HG02852 (cell line): Measurements from ENCODE around the gene MRPL24.
"Not testable (repeated sequence)": the region's sequence is repeated elsewhere in the genome, so short reads cannot be mapped to it uniquely, and the experiment has no call there.

Experiments used
- ATAC-seq: cut with Tn5 transposase; IDR thresholded peaks from one replicate; pipeline ENCODE4 v1.9.1; 2021; ENCODE audit warnings: mild to moderate bottlenecking, moderate library complexity; ENCODE audit not compliant: unreplicated experiment

The MRPL24 gene

DNA sequence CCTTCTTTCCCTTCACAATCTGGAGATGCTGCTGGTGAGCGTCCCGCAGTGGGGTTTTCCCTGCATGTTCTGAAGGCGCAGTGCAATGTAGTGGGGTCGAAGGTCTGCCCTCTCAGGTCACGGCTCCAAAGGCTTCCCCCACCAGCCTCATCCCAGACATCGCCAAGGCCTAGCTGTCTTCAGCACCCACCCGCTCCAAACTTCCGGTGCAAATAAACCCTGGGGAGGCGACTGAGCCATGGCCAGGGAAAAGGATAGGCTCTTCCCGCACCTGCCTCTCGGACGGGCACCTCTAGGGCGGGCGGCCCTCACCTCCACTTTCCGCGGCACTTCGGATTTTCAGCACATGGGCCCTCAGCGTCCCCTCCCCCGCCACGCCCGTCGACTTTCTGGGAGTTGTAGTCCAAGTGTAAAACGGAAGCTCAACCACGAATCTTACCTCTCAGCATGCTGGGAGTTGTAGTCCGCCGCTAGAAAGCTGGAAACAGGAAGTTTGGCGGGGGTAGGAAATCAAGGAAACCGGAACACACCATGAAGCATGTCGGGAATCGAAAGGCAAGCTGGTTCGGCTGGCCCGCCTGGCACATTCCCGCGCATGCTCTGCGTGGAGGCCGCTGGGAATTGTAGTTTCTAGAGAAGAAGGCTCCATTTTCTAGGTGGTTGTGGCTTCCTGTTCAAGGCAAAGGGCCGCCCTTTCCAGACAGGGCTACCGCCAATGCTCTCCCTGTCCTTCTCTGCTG, at the start of gene MRPL24:
Gene MRPL24, minus strand, starts transcription at position 348 of the 740 bp plus-strand sequence. CDS start 2,384 bp downstream, outside the sequence.
- ATAC-seq: peak; percentile 81

- ATAC-seq: no peak
Observed at GRCh38 chr1:156789621-156790318, 48.9 kb upstream of the MRPL24 start.

DNA sequence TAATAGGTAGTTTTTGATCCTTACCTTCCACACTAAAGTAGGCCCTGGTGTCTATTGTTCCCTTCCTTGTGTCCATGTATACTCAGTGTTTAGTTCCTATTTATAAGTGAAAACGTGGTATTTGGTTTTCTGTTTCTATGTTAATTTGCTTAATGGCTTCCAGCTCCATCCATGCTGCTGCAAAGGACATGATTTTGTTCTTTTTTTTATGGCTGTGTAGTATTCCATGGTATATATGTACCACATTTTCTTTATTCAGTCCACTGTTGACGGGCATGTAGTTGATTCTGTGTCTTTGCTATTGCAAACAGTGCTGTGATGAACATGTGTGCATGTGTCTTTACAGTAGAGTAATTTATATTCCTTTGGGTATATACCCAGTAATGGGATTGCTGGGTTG, 47.2 kb upstream of the MRPL24 start:
- ATAC-seq: no peak

- no peak for ATAC-seq
Observed at GRCh38 chr1:156786640-156787039, 45.8 kb upstream of the MRPL24 start.

- no peak for ATAC-seq
Observed at GRCh38 chr1:156785458-156785857, 44.6 kb upstream of the MRPL24 start.

DNA sequence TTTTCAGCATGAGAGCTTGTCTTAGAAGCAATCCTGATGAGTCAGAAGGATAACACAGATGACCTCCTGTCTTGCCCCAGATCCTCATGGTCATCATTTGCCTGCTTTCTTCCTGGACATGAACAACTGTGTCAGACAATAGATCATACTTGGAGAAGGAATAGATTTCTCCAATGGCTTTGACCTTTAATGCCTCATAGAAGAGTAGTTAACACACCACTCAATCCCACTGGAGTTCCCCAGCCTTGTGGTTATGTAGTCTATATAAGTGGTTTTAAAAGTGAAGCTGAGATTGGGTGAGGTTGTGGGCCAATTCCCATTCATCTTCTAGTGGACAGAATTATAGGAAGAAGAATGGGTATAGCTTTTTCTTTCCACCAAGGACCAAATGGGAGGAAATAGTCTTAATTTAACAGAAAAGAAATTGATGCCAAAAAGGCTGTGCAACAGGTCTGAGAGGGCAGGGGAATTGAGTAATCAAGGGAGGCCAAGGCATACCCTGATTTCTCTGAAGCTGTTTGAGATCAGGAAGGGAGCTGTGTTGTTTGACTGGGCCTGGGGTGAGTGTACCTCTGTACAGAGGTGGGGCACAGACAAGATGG, 40.8 kb upstream of the MRPL24 start:
- no peak for ATAC-seq

DNA sequence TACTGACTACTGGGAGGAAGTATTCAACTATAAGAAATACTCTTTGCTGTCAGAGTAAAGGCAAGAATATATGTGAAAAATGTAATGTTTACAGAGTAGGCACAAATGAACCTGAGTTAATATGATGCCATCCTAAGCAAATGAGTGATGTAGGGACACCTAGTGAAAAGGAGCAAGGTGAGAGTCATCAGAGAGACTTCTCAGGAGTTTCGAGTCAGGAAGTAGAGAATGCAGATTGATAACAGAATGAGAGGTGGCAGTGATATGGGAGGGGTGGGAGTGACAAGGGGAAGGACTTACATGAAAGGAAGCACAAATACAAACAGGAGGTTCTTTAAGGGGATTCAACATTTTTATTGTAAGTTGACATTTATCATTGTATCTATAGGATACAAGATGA, 36.7 kb upstream of the MRPL24 start:
- no peak for ATAC-seq

DNA sequence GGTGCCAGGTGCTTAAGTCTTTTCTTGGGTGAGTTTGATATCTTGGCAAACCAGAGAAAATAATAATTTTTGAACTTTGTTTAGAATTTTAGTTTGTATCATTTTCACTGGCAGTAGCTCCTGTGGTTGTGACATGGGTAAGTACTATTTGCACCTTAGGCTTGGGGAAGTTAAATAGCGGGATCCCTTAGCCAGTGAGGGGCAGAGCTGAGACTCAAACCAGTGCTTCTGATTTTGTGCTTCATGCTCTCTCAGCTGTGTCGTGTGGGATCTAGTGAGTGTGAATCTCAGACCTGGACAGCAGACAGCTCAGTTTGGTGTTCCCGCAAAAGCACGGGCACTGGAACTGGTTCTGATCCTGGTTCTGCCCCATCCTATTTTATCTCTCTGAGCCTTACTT, 36.1 kb upstream of the MRPL24 start:
- no peak for ATAC-seq

DNA sequence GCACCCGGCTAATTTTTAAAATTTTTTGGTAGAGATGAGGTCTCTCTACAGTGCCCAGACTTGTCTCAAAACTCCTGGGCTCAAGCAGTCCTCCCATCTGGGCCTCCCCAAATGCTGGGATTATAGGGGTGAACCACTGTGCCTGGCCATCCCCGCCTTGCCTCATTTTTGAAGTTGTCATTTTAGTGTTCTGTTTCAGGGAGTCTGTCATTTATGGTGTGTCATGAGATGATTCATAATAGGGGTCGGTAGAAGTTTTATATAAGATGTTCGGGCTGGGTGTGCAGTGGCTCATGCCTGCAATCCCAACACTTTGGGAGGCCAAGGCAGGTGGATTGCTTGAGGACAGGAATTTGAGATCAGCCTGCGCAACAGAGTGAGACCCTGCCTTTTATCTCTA, 34.9 kb upstream of the MRPL24 start:
- no peak for ATAC-seq

- no peak for ATAC-seq
Observed at GRCh38 chr1:156773607-156774006, 32.7 kb upstream of the MRPL24 start.

GRCh38 chr1:156772728-156773497, 32.0 kb upstream of the MRPL24 start:
- no peak for ATAC-seq

DNA sequence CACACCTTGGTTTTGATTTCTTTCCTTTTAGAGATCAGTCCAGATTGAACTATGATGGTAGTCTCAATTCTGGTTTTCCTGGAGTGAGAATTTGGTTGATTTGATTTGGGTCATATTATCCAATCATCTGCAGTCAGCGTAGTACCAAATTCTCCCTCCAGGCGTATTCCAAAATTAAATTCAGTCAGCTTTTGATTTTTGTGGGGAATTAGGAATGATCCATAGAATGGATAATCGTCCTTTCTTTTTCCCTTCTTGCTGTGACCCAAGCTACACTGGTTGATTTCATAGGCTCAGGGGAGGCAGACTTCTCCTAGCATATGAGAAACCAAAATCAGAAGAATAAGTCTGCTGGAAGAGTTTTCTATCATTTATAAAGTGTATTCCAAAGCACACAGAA, 31.3 kb upstream of the MRPL24 start:
- no peak for ATAC-seq

DNA sequence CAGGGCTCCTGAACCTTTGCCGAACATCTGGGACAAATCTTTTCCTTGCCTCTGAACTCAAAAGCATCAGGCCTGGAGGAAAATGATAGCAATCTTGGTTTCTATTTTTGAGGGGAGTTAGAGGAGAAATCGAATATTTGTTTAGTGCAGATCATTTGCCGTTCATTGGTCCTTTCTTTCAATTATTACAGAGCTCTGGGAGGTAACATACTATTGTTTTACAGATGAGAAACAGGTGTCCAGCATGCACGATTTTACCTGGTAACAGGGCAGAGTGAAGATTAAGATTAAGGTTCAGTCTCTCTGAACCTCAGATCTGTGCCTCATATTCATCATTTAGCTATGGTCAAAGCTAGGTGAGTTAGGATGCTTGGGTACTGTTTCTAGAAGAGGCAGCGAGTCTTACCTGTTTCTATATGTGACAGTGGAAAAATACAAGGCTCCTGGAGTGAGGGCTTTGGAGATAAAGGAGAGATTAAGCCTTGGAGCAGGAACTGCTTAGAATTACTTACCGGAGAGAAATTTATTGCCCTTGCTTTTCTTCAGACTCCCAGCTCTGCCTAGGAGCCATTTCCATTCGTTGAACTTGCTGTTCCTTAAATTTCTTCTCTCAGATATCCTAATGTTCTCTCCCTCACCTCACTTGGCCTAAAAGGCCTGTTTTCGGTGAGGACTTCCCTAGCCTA, 27.9 kb upstream of the MRPL24 start:
- no peak for ATAC-seq

DNA sequence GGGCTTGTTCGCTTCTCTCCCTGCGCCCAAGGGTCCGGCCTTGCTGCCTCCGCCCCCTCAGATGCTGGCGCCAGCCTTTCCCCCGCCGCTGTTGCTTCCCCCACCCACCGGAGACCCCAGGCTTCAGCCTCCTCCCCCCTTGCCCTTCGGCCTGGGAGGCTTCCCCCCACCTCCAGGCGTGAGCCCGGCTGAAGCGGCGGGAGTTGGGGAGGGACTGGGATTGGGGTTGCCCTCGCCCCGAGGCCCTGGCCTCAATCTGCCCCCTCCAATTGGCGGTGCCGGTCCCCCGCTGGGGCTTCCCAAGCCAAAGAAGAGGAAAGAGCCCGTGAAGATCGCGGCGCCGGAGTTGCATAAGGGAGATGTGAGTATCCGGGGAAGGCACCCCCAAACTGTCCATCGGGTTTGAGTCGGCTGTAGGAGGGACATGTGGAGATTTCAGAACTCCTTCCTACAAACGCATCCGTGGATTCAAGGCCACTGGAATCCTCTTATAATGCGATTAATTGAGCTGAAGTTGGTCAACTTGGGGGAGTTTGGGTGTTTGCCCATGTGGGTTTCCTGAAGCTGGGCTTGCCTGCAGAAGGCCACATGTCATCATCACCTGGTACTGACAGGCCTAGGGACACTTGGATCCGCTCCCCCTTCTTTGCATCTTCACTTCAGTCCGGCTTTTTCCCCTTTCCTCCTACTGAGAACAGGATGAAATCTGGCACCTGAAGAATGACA, 27.2 kb upstream of the MRPL24 start:
- peak; percentile 3 for ATAC-seq

- peak; percentile 94 for ATAC-seq
Observed at GRCh38 chr1:156767101-156767878, 26.4 kb upstream of the MRPL24 start, which contains the start of gene PRCC. Gene PRCC, plus strand, starts transcription at chr1:156767535. Its CDS starts 237 bp downstream, at chr1:156767772.

DNA sequence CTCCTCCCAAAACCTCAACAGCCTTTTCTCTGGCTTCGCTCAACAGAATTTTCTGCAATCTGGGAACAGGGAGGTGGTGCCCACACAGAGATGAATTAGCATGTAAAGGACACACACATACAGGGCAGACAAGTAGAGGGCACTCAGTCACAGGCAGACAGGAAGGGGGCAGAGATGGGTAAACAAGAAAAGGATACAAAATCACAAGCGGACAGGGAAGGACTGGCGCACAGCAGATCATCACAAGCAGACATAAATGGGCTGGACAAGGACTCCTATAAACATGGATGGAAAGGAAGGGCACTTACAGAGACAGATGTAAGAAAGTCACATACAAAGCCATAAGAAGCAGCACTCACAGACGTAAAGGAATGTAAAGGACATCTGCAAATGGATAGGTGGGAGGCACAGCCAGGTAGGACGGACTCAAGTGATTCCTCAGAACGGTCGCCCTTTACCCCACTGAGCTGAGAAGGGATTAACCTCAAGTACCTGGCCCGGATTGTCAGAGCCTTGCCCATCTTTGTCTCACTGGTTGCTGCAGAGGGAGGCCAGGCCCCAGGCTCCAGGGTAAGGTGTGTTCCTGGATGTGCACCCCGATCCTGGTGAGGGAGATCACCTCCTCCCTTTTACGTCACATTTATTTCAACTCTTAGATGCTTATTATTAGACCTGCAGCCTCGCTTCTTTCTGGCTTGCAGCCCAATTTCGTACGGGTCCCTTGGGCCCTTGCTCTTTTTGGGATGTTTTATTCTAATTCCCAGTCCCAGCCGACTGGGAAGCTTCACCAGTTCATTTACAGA, 25.6 kb upstream of the MRPL24 start:
- peak; percentile 24 for ATAC-seq

- no peak for ATAC-seq
Observed at GRCh38 chr1:156765666-156766065, 24.8 kb upstream of the MRPL24 start.

- not testable (repeated sequence) for ATAC-seq
Observed at GRCh38 chr1:156765136-156765535, 24.2 kb upstream of the MRPL24 start.

DNA sequence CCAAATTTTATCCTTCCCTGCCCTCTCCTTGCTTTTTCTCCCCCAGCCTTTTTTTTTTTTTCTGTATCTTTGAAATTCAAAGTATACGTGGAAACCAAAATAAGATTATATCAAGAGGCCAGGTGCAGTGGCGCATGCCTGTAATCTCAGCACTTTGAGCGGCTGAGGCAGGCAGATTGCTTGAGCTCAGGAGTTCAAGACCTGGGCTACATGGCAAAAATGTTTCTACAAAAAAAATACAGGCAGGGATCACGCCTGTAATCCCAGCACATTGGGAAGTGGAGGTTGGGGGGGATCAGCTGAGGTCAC, 19.9 kb upstream of the MRPL24 start:
- ATAC-seq: no peak
